Measurements from ENCODE around the gene EVC.

DNA sequence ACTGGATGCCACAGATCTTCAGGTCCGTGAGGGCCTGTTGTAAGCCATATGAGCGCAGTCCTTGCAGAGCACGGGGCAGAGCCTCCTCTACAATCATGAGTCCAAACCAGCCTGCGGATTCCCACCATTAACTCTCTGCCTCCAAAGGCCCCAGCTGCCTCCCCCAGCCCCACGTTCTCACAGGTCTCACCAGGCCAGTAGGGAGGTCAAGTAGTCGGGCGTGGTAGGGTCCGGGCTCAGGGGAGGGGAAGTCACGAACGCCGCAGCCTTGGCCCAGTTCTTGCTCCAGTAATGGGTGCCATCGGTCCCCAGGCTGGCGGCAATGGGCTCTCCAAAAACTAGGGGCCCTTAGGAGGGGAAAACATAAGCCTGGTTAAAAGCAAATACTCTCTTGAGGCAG lies 128.3 kb downstream of the EVC start:
- TF ChIP-seq, protein P1, sequence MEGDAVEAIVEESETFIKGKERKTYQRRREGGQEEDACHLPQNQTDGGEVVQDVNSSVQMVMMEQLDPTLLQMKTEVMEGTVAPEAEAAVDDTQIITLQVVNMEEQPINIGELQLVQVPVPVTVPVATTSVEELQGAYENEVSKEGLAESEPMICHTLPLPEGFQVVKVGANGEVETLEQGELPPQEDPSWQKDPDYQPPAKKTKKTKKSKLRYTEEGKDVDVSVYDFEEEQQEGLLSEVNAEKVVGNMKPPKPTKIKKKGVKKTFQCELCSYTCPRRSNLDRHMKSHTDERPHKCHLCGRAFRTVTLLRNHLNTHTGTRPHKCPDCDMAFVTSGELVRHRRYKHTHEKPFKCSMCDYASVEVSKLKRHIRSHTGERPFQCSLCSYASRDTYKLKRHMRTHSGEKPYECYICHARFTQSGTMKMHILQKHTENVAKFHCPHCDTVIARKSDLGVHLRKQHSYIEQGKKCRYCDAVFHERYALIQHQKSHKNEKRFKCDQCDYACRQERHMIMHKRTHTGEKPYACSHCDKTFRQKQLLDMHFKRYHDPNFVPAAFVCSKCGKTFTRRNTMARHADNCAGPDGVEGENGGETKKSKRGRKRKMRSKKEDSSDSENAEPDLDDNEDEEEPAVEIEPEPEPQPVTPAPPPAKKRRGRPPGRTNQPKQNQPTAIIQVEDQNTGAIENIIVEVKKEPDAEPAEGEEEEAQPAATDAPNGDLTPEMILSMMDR (conservative IDR thresholded peaks at IDR 0.05; ENCODE audit: low read depth, low read length), result no peak
- no peak for TF ChIP-seq EZH2 (IDR thresholded peaks at IDR 0.05; ENCODE audit: borderline replicate concordance, low read depth, low read length, poor library complexity, severe bottlenecking)
